ENCODE measurements around the gene HK1.
"Not testable (repeated sequence)": the region's sequence is repeated elsewhere in the genome, so short reads cannot be mapped to it uniquely, and the experiment has no call there.

HK1 gene

GRCh38 chr10:69259547-69260243 is 18.6 kb upstream of the HK1 start:
- DNase-seq (ENCODE audit: low spot score) = no peak

GRCh38 chr10:69261184-69261583 is 17.1 kb upstream of the HK1 start:
- no peak for DNase-seq (ENCODE audit: low spot score)

GRCh38 chr10:69262292-69262751 is 16.0 kb upstream of the HK1 start:
- DNase-seq (ENCODE audit: low spot score) = no peak

- no peak for DNase-seq (ENCODE audit: low spot score)
Measured at GRCh38 chr10:69265521-69265920, 12.8 kb upstream of the HK1 start.

- DNase-seq (ENCODE audit: low spot score) = no peak
Measured at GRCh38 chr10:69268761-69269416, 9.4 kb upstream of the HK1 start.

GRCh38 chr10:69269761-69270160 is 8.5 kb upstream of the HK1 start:
- no peak for DNase-seq (ENCODE audit: low spot score)

GRCh38 chr10:69270990-69271389 is 7.3 kb upstream of the HK1 start:
- DNase-seq (ENCODE audit: low spot score) = no peak

GRCh38 chr10:69272624-69273023 is 5.7 kb upstream of the HK1 start:
- DNase-seq (ENCODE audit: low spot score) = no peak

GRCh38 chr10:69275444-69275843 is 2.9 kb upstream of the HK1 start:
- no peak for DNase-seq (ENCODE audit: low spot score)

GRCh38 chr10:69276503-69276902 is 1.8 kb upstream of the HK1 start:
- DNase-seq (ENCODE audit: low spot score) = no peak

- DNase-seq (ENCODE audit: low spot score) = no peak
Measured at GRCh38 chr10:69279110-69279509, 814 bp downstream of the HK1 start.

GRCh38 chr10:69281507-69282413 is 3.5 kb downstream of the HK1 start:
- DNase-seq (ENCODE audit: low spot score) = no peak

- DNase-seq (ENCODE audit: low spot score) = not testable (repeated sequence)
Measured at GRCh38 chr10:69284402-69284801, 6.1 kb downstream of the HK1 start.

GRCh38 chr10:69285699-69286098 is 7.4 kb downstream of the HK1 start:
- no peak for DNase-seq (ENCODE audit: low spot score)

GRCh38 chr10:69287181-69287580 is 8.9 kb downstream of the HK1 start:
- no peak for DNase-seq (ENCODE audit: low spot score)

- no peak for DNase-seq (ENCODE audit: low spot score)
Measured at GRCh38 chr10:69290993-69291392, 12.7 kb downstream of the HK1 start.

GRCh38 chr10:69292459-69292858 is 14.2 kb downstream of the HK1 start:
- no peak for DNase-seq (ENCODE audit: low spot score)

- no peak for DNase-seq (ENCODE audit: low spot score)
Measured at GRCh38 chr10:69295027-69295636, 16.8 kb downstream of the HK1 start.

- DNase-seq (ENCODE audit: low spot score) = no peak
Measured at GRCh38 chr10:69303632-69304051, 25.3 kb downstream of the HK1 start.

- no peak for DNase-seq (ENCODE audit: low spot score)
Measured at GRCh38 chr10:69306421-69306820, 28.1 kb downstream of the HK1 start.

GRCh38 chr10:69307434-69307833 is 29.1 kb downstream of the HK1 start:
- no peak for DNase-seq (ENCODE audit: low spot score)

- not testable (repeated sequence) for DNase-seq (ENCODE audit: low spot score)
Measured at GRCh38 chr10:69308304-69308703, 30.0 kb downstream of the HK1 start.

All from left forelimb (tissue), 1 donor.